Measurements from ENCODE around the gene TMPRSS4. TPM values are rescaled to one million over a fixed set of nuclear protein-coding genes. Genes with fewer than 3 reads are reported as not detected.

TMPRSS4 gene
- total RNA-seq, 2 experiments from 2014 or later = not detected

DNA sequence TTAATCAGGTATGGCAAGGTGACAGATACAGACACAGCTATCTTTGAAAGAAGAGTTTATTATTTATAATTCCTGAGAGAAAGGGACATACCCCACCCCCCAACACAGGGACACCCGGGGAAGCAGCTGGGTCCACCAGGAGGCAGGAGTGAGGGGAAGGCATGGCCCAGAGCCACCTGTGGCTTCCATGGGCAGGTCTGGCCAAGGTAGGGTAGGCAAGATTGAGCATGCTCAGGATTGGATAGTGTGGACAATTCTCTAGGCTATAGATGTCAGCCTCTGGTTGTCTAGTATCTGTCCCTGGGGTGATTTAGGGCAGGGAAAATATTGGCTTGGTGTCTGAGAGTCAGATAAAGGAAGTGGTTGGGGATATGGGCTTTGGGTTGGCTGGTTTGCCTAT is 37.4 kb downstream of the TMPRSS4 start:
- H3K4me1 Mint-ChIP-seq (ENCODE audit: low read depth) = no peaks in the 10 kb centered on the region
- DNase-seq = no peak
- no peaks in the 10 kb centered on the region for H3K36me3 Mint-ChIP-seq (ENCODE audit: low read depth)
- CTCF ChIA-PET = interaction anchor here (0.8 to 2.0 kb wide), 3 partner anchors 56 to 307 kb away, joined by 3 to 8 read pairs (median 3); no protein-coding TSS in a partner anchor
- no peaks in the 10 kb centered on the region for H3K9me3 Mint-ChIP-seq
- intact Hi-C loops (cut with micrococcal nuclease) = no loop called here
- H3K4me3 Mint-ChIP-seq = no peak overlapping the region
- H3K27ac Mint-ChIP-seq = no peak overlapping the region
- H3K27me3 Mint-ChIP-seq (ENCODE audit: low read depth) = peaks cover 3% of the 10 kb centered on the region

DNA sequence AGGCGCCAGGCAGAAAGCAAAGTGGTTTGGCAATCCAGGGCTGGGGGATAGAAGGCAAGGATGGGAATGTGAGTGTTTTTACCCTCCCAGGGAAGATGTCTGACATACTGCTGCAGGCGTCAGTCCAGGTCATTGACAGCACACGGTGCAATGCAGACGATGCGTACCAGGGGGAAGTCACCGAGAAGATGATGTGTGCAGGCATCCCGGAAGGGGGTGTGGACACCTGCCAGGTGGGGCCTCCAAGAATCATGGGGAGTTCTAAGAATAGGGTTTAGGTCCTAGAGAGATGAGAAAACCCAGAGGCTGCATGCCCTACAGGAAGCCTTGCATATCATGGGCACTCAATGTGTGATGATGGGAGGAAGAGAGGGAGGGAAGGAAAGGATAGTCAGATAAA is 38.2 kb downstream of the TMPRSS4 start:
- H3K9me3 Mint-ChIP-seq = no peaks in the 10 kb centered on the region
- peaks cover 3% of the 10 kb centered on the region for H3K27me3 Mint-ChIP-seq (ENCODE audit: low read depth)
- no peak overlapping the region for H3K27ac Mint-ChIP-seq
- no peak overlapping the region for H3K4me3 Mint-ChIP-seq
- DNase-seq = no peak
- intact Hi-C loops (cut with micrococcal nuclease) = no loop called here
- no peaks in the 10 kb centered on the region for H3K36me3 Mint-ChIP-seq (ENCODE audit: low read depth)
- no peaks in the 10 kb centered on the region for H3K4me1 Mint-ChIP-seq (ENCODE audit: low read depth)
- CTCF ChIA-PET = no interaction called here

DNA sequence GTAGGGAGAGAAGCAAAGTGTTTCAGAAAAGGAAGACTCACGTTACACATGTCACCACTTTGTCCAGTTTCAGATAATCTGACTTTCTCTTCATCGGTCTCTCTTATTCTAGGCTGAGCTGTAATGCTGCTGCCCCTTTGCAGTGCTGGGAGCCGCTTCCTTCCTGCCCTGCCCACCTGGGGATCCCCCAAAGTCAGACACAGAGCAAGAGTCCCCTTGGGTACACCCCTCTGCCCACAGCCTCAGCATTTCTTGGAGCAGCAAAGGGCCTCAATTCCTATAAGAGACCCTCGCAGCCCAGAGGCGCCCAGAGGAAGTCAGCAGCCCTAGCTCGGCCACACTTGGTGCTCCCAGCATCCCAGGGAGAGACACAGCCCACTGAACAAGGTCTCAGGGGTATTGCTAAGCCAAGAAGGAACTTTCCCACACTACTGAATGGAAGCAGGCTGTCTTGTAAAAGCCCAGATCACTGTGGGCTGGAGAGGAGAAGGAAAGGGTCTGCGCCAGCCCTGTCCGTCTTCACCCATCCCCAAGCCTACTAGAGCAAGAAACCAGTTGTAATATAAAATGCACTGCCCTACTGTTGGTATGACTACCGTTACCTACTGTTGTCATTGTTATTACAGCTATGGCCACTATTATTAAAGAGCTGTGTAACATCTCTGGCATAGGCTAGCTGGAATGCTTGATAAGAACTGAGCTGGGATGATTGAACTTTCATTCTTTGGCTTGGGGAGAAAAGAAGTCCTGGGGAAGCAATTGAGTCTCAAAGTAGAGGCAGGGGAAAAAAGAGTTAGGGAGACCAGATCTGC is 41.1 kb downstream of the TMPRSS4 start:
- H3K4me3 Mint-ChIP-seq = no peak overlapping the region
- intact Hi-C loops (cut with micrococcal nuclease) = no loop called here
- no peak overlapping the region for H3K27ac Mint-ChIP-seq
- H3K27me3 Mint-ChIP-seq (ENCODE audit: low read depth) = peaks cover 6% of the 10 kb centered on the region
- CTCF ChIA-PET = no interaction called here
- DNase-seq = no peak
- no peaks in the 10 kb centered on the region for H3K4me1 Mint-ChIP-seq (ENCODE audit: low read depth)
- no peaks in the 10 kb centered on the region for H3K9me3 Mint-ChIP-seq
- no peaks in the 10 kb centered on the region for H3K36me3 Mint-ChIP-seq (ENCODE audit: low read depth)

DNA sequence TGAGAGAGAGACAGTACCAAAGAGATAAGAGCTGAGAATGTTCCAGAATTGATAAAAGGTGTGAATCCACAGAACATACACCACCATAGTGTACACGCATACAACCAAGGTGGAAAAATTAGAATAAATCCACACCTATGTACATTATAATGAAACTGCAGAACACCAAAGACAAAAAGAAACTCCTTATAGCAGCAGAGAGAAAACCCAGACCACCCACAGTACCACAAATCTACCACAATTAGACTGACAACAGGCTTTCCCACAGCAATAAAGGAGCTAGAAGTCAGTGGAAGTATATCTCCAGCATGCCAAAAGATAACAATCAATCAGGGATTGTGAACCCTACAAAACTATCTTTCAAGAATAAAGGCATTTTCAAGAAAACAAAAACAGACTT is 43.9 kb downstream of the TMPRSS4 start:
- Mint-ChIP-seq H3K4me3 (no peak overlapping the region), H3K9me3 (no peaks in the 10 kb centered on the region), H3K36me3 (ENCODE audit: low read depth) (no peaks in the 10 kb centered on the region), H3K4me1 (ENCODE audit: low read depth) (no peaks in the 10 kb centered on the region), H3K27me3 (ENCODE audit: low read depth) (peaks cover 4% of the 10 kb centered on the region), H3K27ac (no peak overlapping the region)
- intact Hi-C loops (cut with micrococcal nuclease) = no loop called here
- CTCF ChIA-PET = interaction anchor here (0.9 kb wide), 1 partner anchor 51 kb away, joined by 3 read pairs; no protein-coding TSS in a partner anchor
- no peak for DNase-seq

DNA sequence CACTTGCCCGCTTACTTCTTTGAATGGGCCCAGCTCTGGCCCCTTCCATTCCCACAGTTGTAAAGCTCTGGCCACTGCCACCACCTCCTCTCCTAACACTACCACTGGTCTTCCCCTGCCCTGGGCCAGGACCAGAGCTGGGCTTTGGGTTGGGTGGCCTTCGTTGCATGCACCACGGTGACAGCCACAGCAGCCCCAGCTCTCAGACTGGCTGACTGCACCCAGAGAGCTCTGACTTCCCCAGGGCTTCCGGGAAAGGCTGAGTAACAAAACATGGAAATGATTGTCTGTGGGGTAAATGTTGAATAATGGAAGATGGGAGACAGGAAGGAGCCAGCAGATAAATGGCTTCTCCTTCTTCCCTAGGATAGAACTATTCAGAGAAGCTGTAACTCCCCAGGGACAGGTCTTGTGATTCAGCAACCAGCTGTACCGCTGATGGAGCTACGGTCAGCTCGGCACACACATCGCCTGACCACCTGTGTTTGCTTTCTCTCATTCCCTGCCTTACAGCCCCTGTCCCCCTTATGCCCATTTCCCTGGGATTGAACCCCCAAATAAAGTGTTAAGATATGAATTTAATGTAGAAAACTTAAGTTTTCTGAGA is 48.2 kb downstream of the TMPRSS4 start:
- CTCF ChIA-PET = interaction anchor here (1.0 to 1.5 kb wide), 3 partner anchors 20 to 171 kb away, joined by 3 read pairs; no protein-coding TSS in a partner anchor
- Mint-ChIP-seq H3K4me1 (ENCODE audit: low read depth) (no peaks in the 10 kb centered on the region), H3K9me3 (no peaks in the 10 kb centered on the region), H3K27ac (no peak overlapping the region), H3K4me3 (no peak overlapping the region), H3K27me3 (ENCODE audit: low read depth) (peaks cover 6% of the 10 kb centered on the region), H3K36me3 (ENCODE audit: low read depth) (no peaks in the 10 kb centered on the region)
- intact Hi-C loops (cut with micrococcal nuclease) = no loop called here
- no peak for DNase-seq

DNA sequence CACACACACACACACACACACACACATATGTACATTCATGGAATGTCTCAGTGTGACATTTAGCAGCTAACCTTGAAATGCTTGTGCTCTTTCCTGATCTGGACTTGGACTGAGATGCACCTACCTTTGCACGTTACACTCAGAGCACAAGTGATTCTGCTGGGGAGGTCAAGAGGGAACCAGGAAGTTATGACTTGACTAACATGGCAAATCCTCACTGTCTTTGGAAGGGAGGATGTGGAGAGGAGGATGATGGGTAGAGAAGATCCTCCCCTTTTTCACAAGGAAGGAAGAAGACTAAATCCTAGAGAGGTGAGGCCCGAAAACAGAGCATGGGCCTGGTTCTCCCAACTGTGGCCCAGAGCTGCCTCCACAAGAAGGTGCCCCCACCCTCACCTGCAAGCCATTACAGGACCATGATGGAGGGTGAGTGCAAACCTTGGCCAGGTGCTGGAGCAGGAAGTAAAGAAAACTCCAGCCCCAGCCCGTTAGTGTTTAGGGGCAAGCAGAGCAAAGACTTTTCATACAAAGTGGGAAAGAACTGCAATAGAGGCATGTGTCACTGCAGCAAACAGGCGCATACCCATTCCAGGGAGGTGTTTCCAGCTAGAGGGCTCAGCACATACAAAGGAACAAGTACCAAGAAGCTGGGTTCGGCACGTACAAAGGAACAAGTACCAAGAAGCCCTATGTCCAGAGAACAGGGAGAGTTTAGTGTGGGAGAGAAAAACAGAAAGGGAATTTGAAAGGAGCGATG is 49.4 kb downstream of the TMPRSS4 start:
- CTCF ChIA-PET = interaction anchor here (0.6 to 1.0 kb wide), 2 partner anchors 169 to 221 kb away, joined by 3 read pairs; no protein-coding TSS in a partner anchor
- Mint-ChIP-seq H3K4me3 (no peak overlapping the region), H3K27ac (no peak overlapping the region), H3K36me3 (ENCODE audit: low read depth) (no peaks in the 10 kb centered on the region), H3K27me3 (ENCODE audit: low read depth) (peaks cover 6% of the 10 kb centered on the region), H3K4me1 (ENCODE audit: low read depth) (no peaks in the 10 kb centered on the region), H3K9me3 (no peaks in the 10 kb centered on the region)
- intact Hi-C loops (cut with micrococcal nuclease) = no loop called here
- DNase-seq = peak; percentile 20

DNA sequence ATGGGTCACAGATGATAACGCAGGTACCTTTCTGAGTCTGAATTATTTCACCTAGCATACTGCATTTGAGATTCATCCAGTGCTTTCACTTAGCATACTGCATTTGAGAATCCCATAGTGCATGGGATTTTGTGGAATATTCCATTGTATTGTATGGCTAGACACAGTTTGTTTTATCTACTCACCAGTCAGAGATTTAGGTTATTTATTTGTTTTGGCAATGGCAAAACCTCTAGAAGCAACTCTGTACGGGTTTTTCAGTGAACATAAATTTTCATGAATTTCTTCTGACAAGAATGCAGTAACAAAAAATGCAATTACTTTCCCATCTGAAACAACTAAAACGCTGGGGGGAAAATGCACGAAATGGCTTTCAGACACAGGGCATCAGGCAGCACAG is 51.4 kb downstream of the TMPRSS4 start:
- Mint-ChIP-seq H3K27me3 (ENCODE audit: low read depth) (peaks cover 2% of the 10 kb centered on the region), H3K4me3 (no peak overlapping the region), H3K9me3 (no peaks in the 10 kb centered on the region), H3K27ac (no peak overlapping the region), H3K36me3 (ENCODE audit: low read depth) (no peaks in the 10 kb centered on the region), H3K4me1 (ENCODE audit: low read depth) (no peaks in the 10 kb centered on the region)
- no peak for DNase-seq
- CTCF ChIA-PET = no interaction called here
- intact Hi-C loops (cut with micrococcal nuclease) = no loop called here

DNA sequence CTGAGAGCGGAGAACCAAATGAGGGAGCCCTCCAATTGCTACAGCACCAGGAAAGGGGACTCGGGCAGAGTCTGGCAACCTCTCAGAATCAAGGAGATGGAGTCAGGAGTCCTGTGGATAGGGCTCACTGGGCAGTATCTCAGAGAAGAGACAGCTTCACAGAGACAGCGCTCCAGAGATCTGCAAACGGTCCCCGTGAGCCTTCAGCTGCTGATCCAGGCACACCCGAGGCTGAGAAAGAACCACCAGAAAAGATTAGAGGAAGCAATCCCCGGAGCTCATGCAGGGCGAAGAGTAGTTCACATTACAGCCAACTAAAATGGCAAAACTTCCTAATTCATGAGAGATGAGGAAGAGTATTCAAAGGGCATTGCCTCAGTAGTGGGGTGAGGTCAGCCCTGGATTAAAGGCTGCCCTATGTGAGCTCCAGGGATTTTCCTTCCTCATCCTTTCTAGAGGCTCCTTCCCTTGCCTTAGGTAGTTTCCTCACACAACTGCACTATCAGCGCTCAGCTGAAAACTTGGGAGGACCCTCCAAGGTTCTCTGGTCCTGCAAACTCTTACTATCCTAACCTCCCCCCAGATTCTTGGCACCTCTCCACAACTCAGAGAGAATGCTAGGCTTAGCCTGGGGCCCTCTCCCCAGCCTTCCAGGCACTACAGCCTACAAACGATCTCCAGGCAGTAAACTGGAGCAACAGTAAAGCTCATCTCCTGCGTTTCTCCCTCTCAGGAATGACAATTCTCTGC is 52.0 kb downstream of the TMPRSS4 start:
- CTCF ChIA-PET = interaction anchor here (0.6 kb wide), 1 partner anchor 189 kb away, joined by 5 read pairs; no protein-coding TSS in a partner anchor
- H3K36me3 Mint-ChIP-seq (ENCODE audit: low read depth) = no peaks in the 10 kb centered on the region
- peaks cover 2% of the 10 kb centered on the region for H3K27me3 Mint-ChIP-seq (ENCODE audit: low read depth)
- intact Hi-C loops (cut with micrococcal nuclease) = no loop called here
- H3K27ac Mint-ChIP-seq = no peak overlapping the region
- DNase-seq = no peak
- H3K4me1 Mint-ChIP-seq (ENCODE audit: low read depth) = no peaks in the 10 kb centered on the region
- H3K9me3 Mint-ChIP-seq = no peaks in the 10 kb centered on the region
- H3K4me3 Mint-ChIP-seq = no peak overlapping the region

DNA sequence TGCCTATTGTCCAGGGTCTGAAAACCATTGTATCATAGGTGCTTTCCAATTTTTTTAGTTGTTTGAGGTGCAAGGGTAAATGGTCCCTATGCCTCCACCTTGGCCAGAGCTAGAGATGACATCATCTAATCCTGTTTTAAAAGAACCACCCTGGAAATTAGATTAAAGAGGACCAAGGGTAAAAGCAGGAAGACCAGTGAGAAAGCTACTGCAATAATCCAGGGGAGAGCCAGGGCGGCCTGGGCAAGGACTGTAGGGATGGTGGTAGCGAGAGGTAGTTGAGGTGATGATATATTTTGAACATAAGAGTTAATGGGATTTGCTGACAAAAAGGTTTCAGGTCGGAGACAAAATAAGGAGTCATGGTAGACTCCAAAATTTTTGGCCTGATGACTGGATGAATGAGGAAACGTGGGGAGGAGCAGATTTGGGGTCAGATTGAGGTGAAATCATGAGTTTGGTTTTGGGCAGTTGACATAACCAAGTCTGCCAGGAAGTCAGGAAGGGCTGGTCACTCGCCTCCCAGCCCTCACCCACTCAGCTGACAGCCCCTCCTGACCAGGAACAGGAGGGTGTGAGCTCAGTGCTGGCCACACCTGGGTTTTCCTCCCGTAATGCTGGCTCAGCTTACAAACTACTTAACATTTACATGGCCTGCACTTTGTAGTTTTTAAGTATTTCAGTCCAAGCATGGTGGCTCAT is 52.7 kb downstream of the TMPRSS4 start:
- Mint-ChIP-seq H3K27ac (no peak overlapping the region), H3K4me3 (no peak overlapping the region), H3K27me3 (ENCODE audit: low read depth) (peaks cover 2% of the 10 kb centered on the region), H3K9me3 (no peaks in the 10 kb centered on the region), H3K4me1 (ENCODE audit: low read depth) (no peaks in the 10 kb centered on the region), H3K36me3 (ENCODE audit: low read depth) (no peaks in the 10 kb centered on the region)
- DNase-seq = no peak
- CTCF ChIA-PET = interaction anchor here (0.6 kb wide), 1 partner anchor 188 kb away, joined by 5 read pairs; no protein-coding TSS in a partner anchor
- intact Hi-C loops (cut with micrococcal nuclease) = no loop called here

DNA sequence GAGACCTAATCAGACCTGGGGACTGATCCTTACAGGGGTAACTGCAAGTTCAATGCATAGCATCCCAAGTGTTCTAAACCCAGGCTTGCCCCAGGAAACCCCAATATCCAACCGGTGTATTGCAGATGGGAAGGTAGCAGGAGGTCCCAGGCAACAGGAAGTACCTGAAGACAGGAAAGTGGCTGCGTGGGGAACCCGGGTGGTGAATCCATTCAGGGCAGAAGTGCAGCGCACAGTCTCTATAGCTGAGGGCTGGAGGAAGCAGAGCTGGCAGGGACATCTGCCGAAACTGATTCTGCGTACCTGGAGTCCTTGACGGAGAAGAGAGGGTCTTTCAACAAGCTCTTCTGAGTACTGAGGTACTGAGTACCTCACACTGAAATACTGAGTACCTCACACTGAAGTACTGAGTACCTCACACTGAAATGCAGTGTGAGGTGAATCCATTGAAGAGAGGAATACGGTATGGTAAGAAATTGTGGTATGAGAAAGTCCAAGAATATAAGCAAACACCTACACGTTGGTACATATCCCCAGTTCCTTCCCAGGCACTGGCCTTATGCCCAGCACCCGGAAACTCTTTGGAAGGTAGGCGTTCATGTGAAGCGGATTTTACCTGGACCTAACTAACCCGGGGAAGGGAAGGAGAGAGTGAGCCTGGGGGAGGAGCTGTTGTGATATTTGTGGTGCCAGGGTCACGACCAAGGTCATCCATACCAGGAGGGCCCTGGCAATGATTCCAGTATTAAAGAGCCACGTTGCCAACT is 55.7 kb downstream of the TMPRSS4 start:
- CTCF ChIA-PET = interaction anchor here (0.6 to 1.9 kb wide), 3 partner anchors 39 to 1206 kb away, joined by 3 to 6 read pairs (median 5); no protein-coding TSS in a partner anchor
- no peak for DNase-seq
- Mint-ChIP-seq H3K27me3 (ENCODE audit: low read depth) (no peaks in the 10 kb centered on the region), H3K9me3 (no peaks in the 10 kb centered on the region), H3K4me1 (ENCODE audit: low read depth) (no peaks in the 10 kb centered on the region), H3K27ac (no peak overlapping the region), H3K36me3 (ENCODE audit: low read depth) (no peaks in the 10 kb centered on the region), H3K4me3 (no peak overlapping the region)
- intact Hi-C loops (cut with micrococcal nuclease) = no loop called here

DNA sequence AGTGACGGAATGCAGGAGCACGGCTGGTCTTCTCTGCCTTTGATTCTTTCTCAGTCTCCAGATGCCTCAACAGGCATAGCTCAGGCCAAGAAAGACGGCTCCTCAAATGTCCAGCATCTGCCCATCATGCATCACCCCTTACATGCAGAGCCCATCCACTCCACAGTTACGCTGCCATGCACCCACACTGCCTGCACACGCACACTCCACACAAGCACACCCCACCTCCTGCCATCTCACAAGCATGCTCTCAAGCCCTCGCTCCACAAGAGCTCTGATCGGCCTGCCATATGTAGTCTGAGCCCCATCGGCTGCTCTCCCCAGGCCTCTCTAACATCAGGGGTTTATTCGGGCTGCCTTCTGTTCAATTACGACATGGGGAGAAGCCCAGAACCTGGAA is 56.9 kb downstream of the TMPRSS4 start:
- no peaks in the 10 kb centered on the region for H3K36me3 Mint-ChIP-seq (ENCODE audit: low read depth)
- no peak for DNase-seq
- intact Hi-C loops (cut with micrococcal nuclease) = no loop called here
- CTCF ChIA-PET = interaction anchor here (0.8 to 1.7 kb wide), 3 partner anchors 10 to 38 kb away, joined by 3 to 5 read pairs (median 5); no protein-coding TSS in a partner anchor
- no peak overlapping the region for H3K27ac Mint-ChIP-seq
- H3K27me3 Mint-ChIP-seq (ENCODE audit: low read depth) = no peaks in the 10 kb centered on the region
- no peaks in the 10 kb centered on the region for H3K9me3 Mint-ChIP-seq
- H3K4me3 Mint-ChIP-seq = no peak overlapping the region
- H3K4me1 Mint-ChIP-seq (ENCODE audit: low read depth) = no peaks in the 10 kb centered on the region
